Activated naive CD4-positive, alpha-beta T cell treated with Interleukin-2 at 50 U/mL for 16 hours (primary cell): ENCODE measurements around the gene TXNRD3.

Source experiments
- DNase-seq: peaks from one replicate; pipeline ENCODE4 v3.0.0-alpha.2; 2020

The TXNRD3 gene

GRCh38 chr3:126671521-126671920 is 16.6 kb upstream of the TXNRD3 start:
- DNase-seq: no peak

GRCh38 chr3:126668450-126669401 is 13.8 kb upstream of the TXNRD3 start:
- DNase-seq: no peak

GRCh38 chr3:126667631-126668449 is 12.9 kb upstream of the TXNRD3 start:
- no peak for DNase-seq

- no peak for DNase-seq
These were observed 12.0 kb upstream of the TXNRD3 start for GRCh38 chr3:126666658-126667528.

GRCh38 chr3:126665959-126666657 is 11.2 kb upstream of the TXNRD3 start:
- no peak for DNase-seq

- DNase-seq: no peak
These were observed 10.5 kb upstream of the TXNRD3 start for GRCh38 chr3:126665221-126665936.

GRCh38 chr3:126664591-126665214 is 9.8 kb upstream of the TXNRD3 start:
- no peak for DNase-seq

- DNase-seq: no peak
These were observed 8.8 kb upstream of the TXNRD3 start for GRCh38 chr3:126663750-126664149.

GRCh38 chr3:126663257-126663656 is 8.3 kb upstream of the TXNRD3 start:
- DNase-seq: no peak

- DNase-seq: no peak
These were observed 6.8 kb upstream of the TXNRD3 start for GRCh38 chr3:126661532-126662364.

GRCh38 chr3:126659915-126660886 is 5.3 kb upstream of the TXNRD3 start:
- DNase-seq: no peak

GRCh38 chr3:126658584-126658983 is 3.7 kb upstream of the TXNRD3 start:
- no peak for DNase-seq

GRCh38 chr3:126657901-126658300 is 3.0 kb upstream of the TXNRD3 start:
- DNase-seq: no peak

GRCh38 chr3:126656371-126657134 is 1.6 kb upstream of the TXNRD3 start:
- no peak for DNase-seq

- no peak for DNase-seq
These were observed 963 bp upstream of the TXNRD3 start for GRCh38 chr3:126655887-126656286.

- DNase-seq: no peak
These were observed 5.3 kb downstream of the TXNRD3 start for GRCh38 chr3:126649556-126650092.

GRCh38 chr3:126646674-126647073 is 8.2 kb downstream of the TXNRD3 start:
- DNase-seq: no peak

GRCh38 chr3:126644615-126645014 is 10.3 kb downstream of the TXNRD3 start:
- DNase-seq: no peak
